ENCODE results near the gene ST3GAL4.

The ST3GAL4 gene

DNA sequence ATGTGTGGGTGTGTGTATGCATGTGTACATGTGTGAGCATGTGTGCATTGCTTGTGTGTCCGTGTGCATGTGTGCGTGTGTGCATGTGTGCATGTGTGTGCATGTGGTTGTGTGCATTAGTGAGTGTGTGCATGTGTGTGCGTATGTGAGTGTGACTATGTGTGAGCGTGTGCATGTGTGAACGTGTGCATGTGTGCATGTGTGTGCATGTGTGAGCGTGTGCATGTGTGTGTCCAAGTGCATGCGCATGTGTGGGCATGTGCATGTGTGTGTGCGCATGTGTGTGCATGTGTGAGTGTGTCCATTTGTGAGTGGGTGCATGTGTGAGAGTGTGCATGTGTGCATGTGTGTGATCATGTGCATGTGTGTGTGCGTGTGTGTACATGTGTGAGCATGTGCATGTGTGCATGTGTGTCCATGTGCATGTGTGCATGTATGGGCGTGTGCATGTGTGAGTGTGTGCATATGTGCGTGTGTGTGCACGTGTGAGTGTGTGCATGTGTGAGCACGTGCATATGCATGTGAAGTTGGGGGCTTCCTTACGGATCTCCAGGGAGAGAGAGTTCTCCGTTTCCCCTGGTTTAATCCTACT is 95.8 kb downstream of the ST3GAL4 start:
- H3K4me1 ChIP-seq, result no peaks in the 10 kb centered on the region
- H3K4me3 ChIP-seq (ENCODE audit: low read depth, low read length), result no peak overlapping the region
- no peaks in the 10 kb centered on the region for H3K36me3 ChIP-seq
- TF ChIP-seq, protein P1, sequence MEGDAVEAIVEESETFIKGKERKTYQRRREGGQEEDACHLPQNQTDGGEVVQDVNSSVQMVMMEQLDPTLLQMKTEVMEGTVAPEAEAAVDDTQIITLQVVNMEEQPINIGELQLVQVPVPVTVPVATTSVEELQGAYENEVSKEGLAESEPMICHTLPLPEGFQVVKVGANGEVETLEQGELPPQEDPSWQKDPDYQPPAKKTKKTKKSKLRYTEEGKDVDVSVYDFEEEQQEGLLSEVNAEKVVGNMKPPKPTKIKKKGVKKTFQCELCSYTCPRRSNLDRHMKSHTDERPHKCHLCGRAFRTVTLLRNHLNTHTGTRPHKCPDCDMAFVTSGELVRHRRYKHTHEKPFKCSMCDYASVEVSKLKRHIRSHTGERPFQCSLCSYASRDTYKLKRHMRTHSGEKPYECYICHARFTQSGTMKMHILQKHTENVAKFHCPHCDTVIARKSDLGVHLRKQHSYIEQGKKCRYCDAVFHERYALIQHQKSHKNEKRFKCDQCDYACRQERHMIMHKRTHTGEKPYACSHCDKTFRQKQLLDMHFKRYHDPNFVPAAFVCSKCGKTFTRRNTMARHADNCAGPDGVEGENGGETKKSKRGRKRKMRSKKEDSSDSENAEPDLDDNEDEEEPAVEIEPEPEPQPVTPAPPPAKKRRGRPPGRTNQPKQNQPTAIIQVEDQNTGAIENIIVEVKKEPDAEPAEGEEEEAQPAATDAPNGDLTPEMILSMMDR (IDR thresholded peaks at IDR 0.05; ENCODE audit: low read depth, low read length), result no peak
- no peak for DNase-seq
- no peaks in the 10 kb centered on the region for H3K27me3 ChIP-seq
- no peaks in the 10 kb centered on the region for H3K9me3 ChIP-seq

DNA sequence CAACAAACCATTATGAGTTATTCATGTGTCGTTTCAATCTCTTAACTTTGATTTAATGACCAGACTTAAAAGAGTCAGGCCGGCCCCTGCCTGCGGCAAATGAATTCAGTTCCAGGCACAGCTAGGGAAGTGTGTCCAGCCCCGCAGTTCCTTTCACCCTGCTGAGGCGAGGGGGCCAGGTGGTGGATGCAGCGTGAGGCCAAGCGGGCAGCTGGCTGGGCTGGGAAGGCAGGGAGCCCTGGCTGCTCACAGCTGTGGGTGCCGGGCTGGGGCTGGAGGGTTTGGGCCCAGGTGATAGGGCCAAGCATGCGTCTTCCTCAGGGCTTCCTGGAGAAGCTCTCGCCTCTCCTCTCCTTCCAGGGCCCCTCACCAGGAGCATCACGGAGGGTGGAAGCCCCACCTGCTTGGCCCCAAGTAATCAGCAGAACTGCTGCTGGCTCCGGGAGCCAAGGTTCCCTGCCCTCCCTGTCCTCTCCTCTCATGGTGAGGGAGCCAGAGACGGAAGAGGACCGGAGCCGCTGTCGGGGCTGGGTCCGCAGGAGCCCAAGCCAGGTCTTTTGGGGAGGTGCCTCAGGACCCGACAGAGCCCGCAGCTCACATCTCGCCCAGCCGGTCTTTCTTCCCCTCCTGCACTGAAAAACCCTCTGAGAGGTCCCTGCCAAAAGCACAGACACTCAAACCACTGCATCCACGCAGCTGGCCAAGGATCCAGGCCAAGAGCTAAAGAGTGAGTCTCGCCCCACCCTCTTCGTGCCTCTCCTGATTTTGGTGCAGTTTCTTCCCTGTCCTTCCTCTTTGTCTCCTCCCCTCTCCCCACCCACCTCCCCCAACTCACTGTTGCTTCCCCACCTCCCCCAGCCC is 97.0 kb downstream of the ST3GAL4 start:
- Histone ChIP-seq H3K9me3 (no peaks in the 10 kb centered on the region), H3K4me1 (no peaks in the 10 kb centered on the region), H3K27me3 (no peaks in the 10 kb centered on the region), H3K36me3 (no peaks in the 10 kb centered on the region), H3K4me3 (ENCODE audit: low read depth, low read length) (no peak overlapping the region)
- TF ChIP-seq, protein P1 (IDR thresholded peaks at IDR 0.05; ENCODE audit: low read depth, low read length), result no peak
- DNase-seq, result peak; percentile 54

DNA sequence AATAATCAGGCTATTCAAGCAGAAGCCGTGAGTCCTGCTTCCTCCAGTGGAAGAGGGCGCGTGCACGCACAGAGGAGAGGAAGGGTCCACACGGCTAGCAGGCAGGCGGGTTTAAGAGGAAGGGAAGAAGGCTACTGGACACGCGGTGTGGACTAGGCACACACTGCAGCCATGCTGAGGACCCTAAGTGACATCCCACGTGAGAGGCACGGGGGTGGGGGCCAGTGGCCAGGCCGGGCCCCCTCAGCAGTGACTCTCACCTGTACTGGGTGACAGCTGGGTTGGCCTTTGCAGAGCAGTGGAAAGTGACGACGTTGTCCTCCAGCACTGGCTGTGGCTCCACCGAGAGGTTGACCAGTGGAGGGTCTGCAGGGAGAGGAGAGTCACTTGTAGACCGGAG is 100.6 kb downstream of the ST3GAL4 start:
- H3K9me3 ChIP-seq, result no peaks in the 10 kb centered on the region
- TF ChIP-seq, protein P1 (IDR thresholded peaks at IDR 0.05; ENCODE audit: low read depth, low read length), result no peak
- DNase-seq, result no peak
- H3K4me1 ChIP-seq, result no peaks in the 10 kb centered on the region
- no peaks in the 10 kb centered on the region for H3K27me3 ChIP-seq
- no peak overlapping the region for H3K4me3 ChIP-seq (ENCODE audit: low read depth, low read length)
- H3K36me3 ChIP-seq, result no peaks in the 10 kb centered on the region

DNA sequence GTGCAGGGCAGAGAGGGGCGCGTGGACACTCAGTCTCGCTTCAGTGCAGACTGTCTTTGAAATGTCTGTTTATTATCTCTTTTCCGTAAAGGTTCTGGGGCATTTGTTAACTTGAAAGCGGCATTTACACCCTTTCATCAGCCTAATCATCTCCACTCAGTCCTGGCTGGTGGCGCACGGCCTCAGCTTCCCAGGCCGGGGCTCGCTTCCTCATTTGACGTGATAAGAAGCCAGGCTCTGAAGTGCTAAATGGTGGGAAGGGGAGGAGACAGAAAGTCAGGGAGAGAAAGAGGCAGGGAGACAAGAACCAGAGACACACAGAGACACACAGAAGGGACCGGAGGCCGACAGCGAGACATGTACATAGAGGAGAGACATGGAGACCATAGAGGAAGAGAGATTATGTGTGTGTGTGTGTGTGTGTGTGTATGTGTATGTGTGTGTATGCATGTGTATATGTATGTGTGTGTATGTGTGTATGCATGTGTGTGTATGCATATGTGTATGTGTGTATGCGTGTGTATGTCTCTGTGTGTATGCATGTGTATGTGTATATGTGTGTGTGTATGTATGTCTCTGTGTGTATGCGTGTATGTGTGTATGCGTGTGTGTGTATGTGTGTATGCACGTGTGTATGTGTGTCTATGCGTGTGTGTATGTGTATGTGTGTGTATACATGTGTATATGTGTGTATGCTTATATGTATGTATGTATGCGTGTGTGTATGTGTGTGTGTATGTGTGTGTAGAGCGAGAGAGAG is 101.5 kb downstream of the ST3GAL4 start:
- H3K4me1 ChIP-seq, result no peaks in the 10 kb centered on the region
- H3K36me3 ChIP-seq, result no peaks in the 10 kb centered on the region
- H3K4me3 ChIP-seq (ENCODE audit: low read depth, low read length), result no peak overlapping the region
- H3K27me3 ChIP-seq, result no peaks in the 10 kb centered on the region
- no peak for DNase-seq
- no peaks in the 10 kb centered on the region for H3K9me3 ChIP-seq
- TF ChIP-seq, protein P1 (IDR thresholded peaks at IDR 0.05; ENCODE audit: low read depth, low read length), result no peak

- no peak overlapping the region for H3K4me3 ChIP-seq (ENCODE audit: low read depth, low read length)
- no peak for DNase-seq
- TF ChIP-seq, protein P1 (IDR thresholded peaks at IDR 0.05; ENCODE audit: low read depth, low read length), result no peak
- H3K36me3 ChIP-seq, result no peaks in the 10 kb centered on the region
- H3K27me3 ChIP-seq, result no peaks in the 10 kb centered on the region
- H3K4me1 ChIP-seq, result no peaks in the 10 kb centered on the region
- no peaks in the 10 kb centered on the region for H3K9me3 ChIP-seq
Observed at GRCh38 chr11:126457817-126458216, 102.3 kb downstream of the ST3GAL4 start.

All from BE2C (cell line).